ENCODE results near the gene CPS1. TPM values are rescaled to one million over a fixed set of nuclear protein-coding genes. Genes with fewer than 3 reads are reported as not detected.

CPS1 gene
- polyA plus RNA-seq (2013, experiment 1 of 2), result 12.4 TPM
- 11.0 TPM for polyA plus RNA-seq (2013, experiment 2 of 2)

GRCh38 chr2:210556329-210556980 lies at the start of gene CPS1:
TSS of gene CPS1 (plus strand) at chr2:210556599. CDS start at chr2:210556734, 135 bp downstream.
- no peak within 1 kb of the TSS for H3K18ac ChIP-seq (ENCODE audit: low read length)
- no CpG with 5 or more reads among the region's 2 CpGs for WGBS (ENCODE audit: extremely low coverage, insufficient coverage, low lambda C conversion rate)
- no peak within 1 kb of the TSS for H2AK5ac ChIP-seq (ENCODE audit: low read length)
- H4K8ac ChIP-seq (ENCODE audit: low read depth, low read length), result no peak within 1 kb of the TSS
- H3K27me3 ChIP-seq (ENCODE audit: insufficient read depth, low read length, poor library complexity), result no peaks in the 10 kb centered on the region
- no peaks in the 10 kb centered on the region for H3K79me2 ChIP-seq (ENCODE audit: control insufficient read depth, insufficient read depth, low read length)
- no peak within 1 kb of the TSS for H3K4me3 ChIP-seq (ENCODE audit: low read length)
- no peak within 1 kb of the TSS for H3K56ac ChIP-seq (ENCODE audit: low read length)
- no peak within 1 kb of the TSS for H3K4ac ChIP-seq (ENCODE audit: low read depth, low read length)
- no peaks in the 10 kb centered on the region for H3K79me1 ChIP-seq (ENCODE audit: low read length)
- no peak within 1 kb of the TSS for H2BK5ac ChIP-seq (ENCODE audit: low read length)
- H4K5ac ChIP-seq (ENCODE audit: low read length), result no peak within 1 kb of the TSS
- H3K36me3 ChIP-seq (ENCODE audit: control insufficient read depth, insufficient read depth, low read length), result no peaks in the 10 kb centered on the region
- H3K27ac ChIP-seq (ENCODE audit: low read depth, low read length), result no peak within 1 kb of the TSS
- no peak within 1 kb of the TSS for H3K4me2 ChIP-seq (ENCODE audit: low read length)
- no peak for DNase-seq
- H3K4me1 ChIP-seq (ENCODE audit: control insufficient read depth, low read depth, low read length), result no peaks in the 10 kb centered on the region
- H3K23ac ChIP-seq (ENCODE audit: low read length), result no peak within 1 kb of the TSS
- H3K9ac ChIP-seq (ENCODE audit: low read length), result no peak within 1 kb of the TSS
- H2BK120ac ChIP-seq (ENCODE audit: low read depth, low read length), result no peak within 1 kb of the TSS
- no peak within 1 kb of the TSS for H2BK15ac ChIP-seq (replicated peaks; ENCODE audit: low read depth)

DNA sequence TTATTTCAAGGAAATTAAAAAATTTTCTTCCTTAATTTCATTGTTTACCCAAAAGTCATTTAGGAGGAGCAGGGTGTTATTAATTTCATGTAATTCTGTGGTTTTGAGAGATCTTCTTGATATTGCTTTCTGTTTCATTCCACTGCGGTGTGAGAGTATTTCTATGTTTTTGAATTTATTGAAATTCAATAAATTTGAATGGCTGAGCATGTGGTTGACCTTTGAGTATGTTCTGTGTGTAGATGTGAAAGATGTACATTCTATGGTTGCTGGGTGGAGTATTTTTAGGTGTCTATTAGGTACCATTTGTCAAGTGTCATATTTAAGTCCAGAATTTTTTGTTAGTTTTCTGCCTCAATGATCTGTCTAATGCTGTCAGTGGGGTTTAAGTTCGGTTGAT lies 40.5 kb upstream of the CPS1 start:
- no CpG with 5 or more reads among the region's 2 CpGs for WGBS (ENCODE audit: extremely low coverage, insufficient coverage, low lambda C conversion rate)
- Histone ChIP-seq H3K18ac (ENCODE audit: low read length) (no peak overlapping the region), H3K27me3 (ENCODE audit: insufficient read depth, low read length, poor library complexity) (no peaks in the 10 kb centered on the region), H2BK5ac (ENCODE audit: low read length) (no peak overlapping the region), H2BK15ac (replicated peaks; ENCODE audit: low read depth) (no peak overlapping the region), H2BK120ac (ENCODE audit: low read depth, low read length) (no peak overlapping the region), H4K5ac (ENCODE audit: low read length) (no peak overlapping the region), H3K79me2 (ENCODE audit: control insufficient read depth, insufficient read depth, low read length) (no peaks in the 10 kb centered on the region), H3K56ac (ENCODE audit: low read length) (no peak overlapping the region), H2AK5ac (ENCODE audit: low read length) (no peak overlapping the region), H3K27ac (ENCODE audit: low read depth, low read length) (no peak overlapping the region), H3K4ac (ENCODE audit: low read depth, low read length) (no peak overlapping the region), H3K36me3 (ENCODE audit: control insufficient read depth, insufficient read depth, low read length) (no peaks in the 10 kb centered on the region), H3K4me3 (ENCODE audit: low read length) (no peak overlapping the region), H3K79me1 (ENCODE audit: low read length) (no peaks in the 10 kb centered on the region), H3K4me1 (ENCODE audit: control insufficient read depth, low read depth, low read length) (no peaks in the 10 kb centered on the region), H3K4me2 (ENCODE audit: low read length) (no peak overlapping the region), H4K8ac (ENCODE audit: low read depth, low read length) (no peak overlapping the region), H3K23ac (ENCODE audit: low read length) (no peak overlapping the region), H3K9ac (ENCODE audit: low read length) (no peak overlapping the region)
- DNase-seq, result no peak

- Histone ChIP-seq H3K79me1 (ENCODE audit: low read length) (no peaks in the 10 kb centered on the region), H3K27me3 (ENCODE audit: insufficient read depth, low read length, poor library complexity) (no peaks in the 10 kb centered on the region), H2BK120ac (ENCODE audit: low read depth, low read length) (no peak overlapping the region), H3K79me2 (ENCODE audit: control insufficient read depth, insufficient read depth, low read length) (no peaks in the 10 kb centered on the region), H3K36me3 (ENCODE audit: control insufficient read depth, insufficient read depth, low read length) (no peaks in the 10 kb centered on the region), H4K8ac (ENCODE audit: low read depth, low read length) (no peak overlapping the region), H2AK5ac (ENCODE audit: low read length) (no peak overlapping the region), H3K4me2 (ENCODE audit: low read length) (no peak overlapping the region), H3K56ac (ENCODE audit: low read length) (no peak overlapping the region), H3K4me1 (ENCODE audit: control insufficient read depth, low read depth, low read length) (no peaks in the 10 kb centered on the region), H3K27ac (ENCODE audit: low read depth, low read length) (no peak overlapping the region), H3K4me3 (ENCODE audit: low read length) (no peak overlapping the region), H4K5ac (ENCODE audit: low read length) (no peak overlapping the region), H2BK5ac (ENCODE audit: low read length) (no peak overlapping the region), H3K23ac (ENCODE audit: low read length) (no peak overlapping the region), H2BK15ac (replicated peaks; ENCODE audit: low read depth) (no peak overlapping the region), H3K4ac (ENCODE audit: low read depth, low read length) (no peak overlapping the region), H3K18ac (ENCODE audit: low read length) (no peak overlapping the region), H3K9ac (ENCODE audit: low read length) (no peak overlapping the region)
- WGBS (ENCODE audit: extremely low coverage, insufficient coverage, low lambda C conversion rate), result no CpG with 5 or more reads among the region's 4 CpGs
- DNase-seq, result no peak
These were observed 39.1 kb upstream of the CPS1 start for GRCh38 chr2:210517264-210517663.

GRCh38 chr2:210519594-210519993 lies 36.8 kb upstream of the CPS1 start:
- no CpG with 5 or more reads among the region's 5 CpGs for WGBS (ENCODE audit: extremely low coverage, insufficient coverage, low lambda C conversion rate)
- DNase-seq, result no peak
- no peak overlapping the region for H3K27ac ChIP-seq (ENCODE audit: low read depth, low read length)

DNA sequence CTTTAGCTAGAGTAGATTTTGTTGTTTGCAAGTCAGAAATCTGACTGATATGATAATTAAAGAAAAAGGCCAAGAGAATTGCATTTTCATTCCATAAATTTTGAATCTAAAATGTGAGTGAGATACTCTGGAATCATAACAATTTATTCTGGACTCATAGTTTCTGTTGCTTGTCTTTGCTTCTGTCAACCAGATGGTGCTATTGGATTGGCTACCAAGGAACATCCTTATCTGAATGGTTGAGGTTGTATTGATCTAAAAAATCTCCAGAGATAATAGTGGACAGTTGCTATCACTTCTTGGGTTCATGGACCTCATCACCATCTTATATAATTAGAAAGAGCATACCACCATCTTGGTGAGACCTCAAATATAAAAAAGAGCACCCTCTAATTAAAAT lies 34.0 kb upstream of the CPS1 start:
- Histone ChIP-seq H2BK5ac (ENCODE audit: low read length) (no peak overlapping the region), H3K27me3 (ENCODE audit: insufficient read depth, low read length, poor library complexity) (no peaks in the 10 kb centered on the region), H3K79me1 (ENCODE audit: low read length) (no peaks in the 10 kb centered on the region), H3K4me3 (ENCODE audit: low read length) (no peak overlapping the region), H3K4ac (ENCODE audit: low read depth, low read length) (no peak overlapping the region), H3K4me1 (ENCODE audit: control insufficient read depth, low read depth, low read length) (no peaks in the 10 kb centered on the region), H3K27ac (ENCODE audit: low read depth, low read length) (no peak overlapping the region), H4K8ac (ENCODE audit: low read depth, low read length) (no peak overlapping the region), H3K56ac (ENCODE audit: low read length) (no peak overlapping the region), H3K36me3 (ENCODE audit: control insufficient read depth, insufficient read depth, low read length) (no peaks in the 10 kb centered on the region), H3K23ac (ENCODE audit: low read length) (no peak overlapping the region), H2BK15ac (replicated peaks; ENCODE audit: low read depth) (no peak overlapping the region), H4K5ac (ENCODE audit: low read length) (no peak overlapping the region), H3K4me2 (ENCODE audit: low read length) (no peak overlapping the region), H3K79me2 (ENCODE audit: control insufficient read depth, insufficient read depth, low read length) (no peaks in the 10 kb centered on the region), H2AK5ac (ENCODE audit: low read length) (no peak overlapping the region), H3K9ac (ENCODE audit: low read length) (no peak overlapping the region), H2BK120ac (ENCODE audit: low read depth, low read length) (no peak overlapping the region), H3K18ac (ENCODE audit: low read length) (no peak overlapping the region)
- no peak for DNase-seq

More at GRCh38 chr2:210519594-210519993, 36.8 kb upstream of the CPS1 start:
- no peak overlapping the region for H2AK5ac ChIP-seq (ENCODE audit: low read length)
- no peaks in the 10 kb centered on the region for H3K79me1 ChIP-seq (ENCODE audit: low read length)
- H3K27me3 ChIP-seq (ENCODE audit: insufficient read depth, low read length, poor library complexity), result no peaks in the 10 kb centered on the region
- no peak overlapping the region for H2BK15ac ChIP-seq (replicated peaks; ENCODE audit: low read depth)
- no peaks in the 10 kb centered on the region for H3K79me2 ChIP-seq (ENCODE audit: control insufficient read depth, insufficient read depth, low read length)
- no peak overlapping the region for H3K18ac ChIP-seq (ENCODE audit: low read length)
- no peak overlapping the region for H2BK5ac ChIP-seq (ENCODE audit: low read length)
- H3K36me3 ChIP-seq (ENCODE audit: control insufficient read depth, insufficient read depth, low read length), result no peaks in the 10 kb centered on the region
- H3K56ac ChIP-seq (ENCODE audit: low read length), result no peak overlapping the region
- no peak overlapping the region for H3K9ac ChIP-seq (ENCODE audit: low read length)
- no peak overlapping the region for H4K8ac ChIP-seq (ENCODE audit: low read depth, low read length)
- H3K23ac ChIP-seq (ENCODE audit: low read length), result no peak overlapping the region
- no peak overlapping the region for H3K4me3 ChIP-seq (ENCODE audit: low read length)
- no peak overlapping the region for H3K4ac ChIP-seq (ENCODE audit: low read depth, low read length)
- no peak overlapping the region for H2BK120ac ChIP-seq (ENCODE audit: low read depth, low read length)
- H3K4me2 ChIP-seq (ENCODE audit: low read length), result no peak overlapping the region
- H4K5ac ChIP-seq (ENCODE audit: low read length), result no peak overlapping the region
- no peaks in the 10 kb centered on the region for H3K4me1 ChIP-seq (ENCODE audit: control insufficient read depth, low read depth, low read length)

- Histone ChIP-seq H2BK5ac (ENCODE audit: low read length) (no peak overlapping the region), H3K4ac (ENCODE audit: low read depth, low read length) (no peak overlapping the region), H3K18ac (ENCODE audit: low read length) (no peak overlapping the region), H3K36me3 (ENCODE audit: control insufficient read depth, insufficient read depth, low read length) (no peaks in the 10 kb centered on the region), H4K5ac (ENCODE audit: low read length) (no peak overlapping the region), H3K56ac (ENCODE audit: low read length) (no peak overlapping the region), H3K79me1 (ENCODE audit: low read length) (no peaks in the 10 kb centered on the region), H4K8ac (ENCODE audit: low read depth, low read length) (no peak overlapping the region), H2BK120ac (ENCODE audit: low read depth, low read length) (no peak overlapping the region), H3K27me3 (ENCODE audit: insufficient read depth, low read length, poor library complexity) (no peaks in the 10 kb centered on the region), H3K27ac (ENCODE audit: low read depth, low read length) (no peak overlapping the region), H2AK5ac (ENCODE audit: low read length) (no peak overlapping the region), H3K4me2 (ENCODE audit: low read length) (no peak overlapping the region), H2BK15ac (replicated peaks; ENCODE audit: low read depth) (no peak overlapping the region), H3K9ac (ENCODE audit: low read length) (no peak overlapping the region), H3K4me3 (ENCODE audit: low read length) (no peak overlapping the region), H3K79me2 (ENCODE audit: control insufficient read depth, insufficient read depth, low read length) (no peaks in the 10 kb centered on the region), H3K4me1 (ENCODE audit: control insufficient read depth, low read depth, low read length) (no peaks in the 10 kb centered on the region), H3K23ac (ENCODE audit: low read length) (no peak overlapping the region)
- no peak for DNase-seq
- no CpG with 5 or more reads among the region's 4 CpGs for WGBS (ENCODE audit: extremely low coverage, insufficient coverage, low lambda C conversion rate)
These were observed 32.6 kb upstream of the CPS1 start for GRCh38 chr2:210523650-210524289.
